ENCODE results near the gene CRADD. TPM values are rescaled to one million over a fixed set of nuclear protein-coding genes. Genes with fewer than 3 reads are reported as not detected.
"Not testable (repeated sequence)": the region's sequence is repeated elsewhere in the genome, so short reads cannot be mapped to it uniquely, and the experiment has no call there.

Gene CRADD
- total RNA-seq = 1 to 10 TPM; 6.0 to 8.7 TPM

DNA sequence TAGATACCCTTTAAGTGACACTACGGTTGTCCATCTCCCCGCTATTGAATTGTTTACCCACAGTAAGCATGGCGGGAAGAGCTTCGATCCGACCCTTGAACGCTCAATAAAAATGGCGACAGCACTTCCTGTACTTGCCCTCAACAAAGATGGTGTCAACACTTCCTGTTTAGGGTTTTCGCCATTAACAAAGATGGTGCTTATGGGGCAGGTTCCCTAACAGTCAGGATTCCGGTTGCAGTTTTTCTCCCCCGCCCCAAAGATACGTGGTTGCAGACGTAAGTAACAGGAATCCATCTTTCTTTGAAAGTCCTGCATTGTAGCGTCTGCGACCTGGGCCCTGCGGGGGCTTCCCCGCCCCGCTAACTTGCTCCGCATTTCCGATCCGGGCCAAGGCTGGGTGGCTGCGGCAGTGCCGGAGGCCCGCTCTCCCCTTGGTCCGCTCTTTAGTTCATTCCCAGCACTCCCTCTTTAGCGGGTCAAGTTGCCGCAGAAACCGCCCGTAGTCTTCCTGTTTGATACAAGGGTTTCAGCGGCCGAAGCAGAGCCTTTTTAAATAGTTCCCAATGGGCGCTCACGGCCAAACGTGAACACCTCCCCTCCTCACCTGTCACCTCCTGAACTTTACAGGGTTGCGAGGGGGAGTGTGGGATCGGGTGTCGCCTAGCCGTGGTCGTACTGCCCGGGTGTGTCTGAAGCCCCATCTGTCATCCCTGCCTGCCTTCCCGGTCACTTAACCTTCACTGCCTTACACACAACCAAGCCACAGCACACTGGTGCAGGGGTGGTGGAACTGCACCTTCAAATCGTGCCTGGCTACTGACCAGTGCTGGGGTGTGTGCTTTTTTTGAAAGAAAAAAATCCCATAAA lies at the start of gene CRADD:
Gene CRADD (plus strand): TSS at position 181 of the 870 bp plus-strand sequence.
- peak within 1 kb of the TSS; percentile 95 for H3K4me3 Mint-ChIP-seq
- peak; percentile 83 for DNase-seq
- peak within 1 kb of the TSS; percentile 98 for H3K27ac Mint-ChIP-seq
- peaks cover 15% of the 10 kb centered on the region for H3K36me3 Mint-ChIP-seq
- peaks cover 28% of the 10 kb centered on the region for H3K4me1 Mint-ChIP-seq
- H3K9me3 Mint-ChIP-seq = peaks cover 7% of the 10 kb centered on the region
- peaks cover 13% of the 10 kb centered on the region for H3K27me3 Mint-ChIP-seq

DNA sequence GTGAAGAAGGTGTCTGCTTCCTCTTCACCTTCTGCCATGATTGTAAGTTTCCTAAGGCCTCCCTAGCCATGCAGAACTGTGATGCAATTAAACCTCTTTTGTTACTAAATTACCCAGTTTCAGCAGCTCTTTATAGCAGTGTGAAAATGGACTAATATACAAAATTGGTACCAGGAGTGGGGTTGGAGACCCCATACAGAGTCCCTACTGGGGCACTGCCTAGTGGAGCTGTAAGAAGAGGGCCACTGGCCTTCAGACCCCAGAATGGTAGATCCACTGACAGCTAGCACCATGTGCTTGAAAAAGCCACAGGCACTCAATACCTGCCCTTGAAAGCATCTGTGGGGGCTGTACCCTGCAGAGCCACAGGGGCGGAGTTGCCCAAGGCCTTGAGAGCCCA lies 44.8 kb upstream of the CRADD start:
- Mint-ChIP-seq H3K27ac (no peak overlapping the region), H3K36me3 (no peaks in the 10 kb centered on the region), H3K4me3 (no peak overlapping the region), H3K27me3 (peaks cover 2% of the 10 kb centered on the region), H3K9me3 (peaks cover 5% of the 10 kb centered on the region), H3K4me1 (peaks cover 4% of the 10 kb centered on the region)
- DNase-seq = no peak

DNA sequence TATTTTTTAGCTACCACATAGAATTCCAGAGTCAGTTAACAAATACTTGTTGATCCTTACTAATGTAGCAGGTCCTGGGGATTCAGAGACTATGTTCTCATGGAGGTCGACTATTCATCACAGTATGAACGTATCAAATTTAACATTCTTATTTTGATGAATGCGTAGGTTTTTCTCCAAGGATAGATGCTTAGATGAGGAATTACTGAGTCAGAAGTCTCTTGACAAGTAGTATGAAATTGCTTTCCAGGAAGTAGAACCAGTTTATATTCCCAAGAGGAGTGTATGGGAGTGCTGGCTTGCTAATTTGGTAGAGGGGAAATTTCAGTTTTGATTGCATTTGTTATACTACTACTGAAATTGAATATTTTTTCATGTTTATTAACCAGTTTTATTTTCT lies 42.8 kb upstream of the CRADD start:
- H3K27ac Mint-ChIP-seq = no peak overlapping the region
- H3K27me3 Mint-ChIP-seq = peaks cover 20% of the 10 kb centered on the region
- H3K9me3 Mint-ChIP-seq = peaks cover 5% of the 10 kb centered on the region
- no peaks in the 10 kb centered on the region for H3K4me1 Mint-ChIP-seq
- DNase-seq = no peak
- no peak overlapping the region for H3K4me3 Mint-ChIP-seq
- H3K36me3 Mint-ChIP-seq = no peaks in the 10 kb centered on the region

DNA sequence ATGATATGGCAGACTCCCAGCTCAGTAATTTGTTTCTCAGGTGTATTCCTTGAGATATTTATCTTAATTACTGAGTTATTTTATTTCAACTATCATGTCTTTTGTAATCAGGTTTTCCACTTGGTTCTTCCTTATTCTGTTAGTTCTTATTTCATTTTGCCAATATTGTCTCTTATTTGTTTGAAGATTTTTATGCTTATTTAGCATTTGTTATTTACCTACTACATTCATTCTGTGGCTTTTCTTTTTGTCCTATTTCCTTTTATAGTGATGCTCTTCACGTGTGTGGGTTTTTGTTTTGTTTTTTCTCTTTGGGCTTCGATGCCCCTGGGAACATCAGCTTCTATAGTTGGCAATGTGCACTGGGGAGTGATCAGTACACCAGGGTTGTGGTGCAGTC lies 40.5 kb upstream of the CRADD start:
- Mint-ChIP-seq H3K4me1 (no peaks in the 10 kb centered on the region), H3K9me3 (peaks cover 5% of the 10 kb centered on the region), H3K27me3 (peaks cover 24% of the 10 kb centered on the region), H3K36me3 (no peaks in the 10 kb centered on the region), H3K4me3 (no peak overlapping the region), H3K27ac (no peak overlapping the region)
- no peak for DNase-seq

DNA sequence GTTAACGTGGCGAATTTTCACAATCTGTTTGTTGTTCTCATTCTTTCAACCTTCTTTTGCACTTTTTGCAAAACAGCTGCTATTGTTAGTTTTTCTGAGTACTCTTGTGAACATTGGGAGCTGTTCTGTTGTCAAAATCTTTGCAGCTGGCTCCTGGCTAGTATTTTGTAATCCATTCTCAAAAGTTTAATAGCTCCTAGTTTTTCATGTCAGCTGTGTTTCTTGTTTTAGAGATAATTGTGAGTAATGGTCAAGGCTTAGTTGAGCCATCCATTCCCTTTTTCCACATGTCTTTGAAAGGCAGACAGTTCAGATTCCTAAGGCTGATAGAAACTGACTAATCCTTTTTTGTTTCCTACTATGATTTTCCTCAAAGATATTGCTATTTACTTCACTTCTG lies 39.1 kb upstream of the CRADD start:
- H3K4me3 Mint-ChIP-seq = no peak overlapping the region
- no peaks in the 10 kb centered on the region for H3K36me3 Mint-ChIP-seq
- no peaks in the 10 kb centered on the region for H3K9me3 Mint-ChIP-seq
- H3K4me1 Mint-ChIP-seq = no peaks in the 10 kb centered on the region
- H3K27ac Mint-ChIP-seq = no peak overlapping the region
- no peak for DNase-seq
- peaks cover 24% of the 10 kb centered on the region for H3K27me3 Mint-ChIP-seq

DNA sequence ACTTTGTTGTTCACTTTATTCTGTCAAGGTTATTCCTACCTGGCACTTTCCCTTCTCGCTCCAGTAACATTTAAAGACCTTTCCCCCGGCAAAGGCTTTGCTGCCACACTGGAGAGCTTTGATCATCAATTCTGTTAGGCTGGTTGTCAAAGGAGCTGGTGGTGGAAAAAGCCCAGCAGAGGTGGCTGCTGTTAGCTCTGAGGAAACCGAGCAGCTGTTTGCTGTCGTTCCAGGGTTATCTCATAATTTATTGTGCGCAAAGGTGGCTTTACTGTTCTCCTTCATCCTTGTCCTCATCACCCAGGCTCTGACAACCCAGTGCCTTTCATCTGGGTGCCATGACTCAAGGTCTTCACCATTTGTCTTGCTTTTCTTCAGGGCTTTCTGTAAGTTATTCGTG lies 38.2 kb upstream of the CRADD start:
- Mint-ChIP-seq H3K4me3 (no peak overlapping the region), H3K4me1 (no peaks in the 10 kb centered on the region), H3K27me3 (peaks cover 24% of the 10 kb centered on the region), H3K9me3 (no peaks in the 10 kb centered on the region), H3K36me3 (no peaks in the 10 kb centered on the region), H3K27ac (no peak overlapping the region)
- DNase-seq = no peak

- H3K27me3 Mint-ChIP-seq = peaks cover 24% of the 10 kb centered on the region
- no peaks in the 10 kb centered on the region for H3K36me3 Mint-ChIP-seq
- H3K4me1 Mint-ChIP-seq = no peaks in the 10 kb centered on the region
- no peaks in the 10 kb centered on the region for H3K9me3 Mint-ChIP-seq
- no peak overlapping the region for H3K27ac Mint-ChIP-seq
- no peak for DNase-seq
- H3K4me3 Mint-ChIP-seq = no peak overlapping the region
Observed at GRCh38 chr12:93639406-93639805, 37.8 kb upstream of the CRADD start.

GRCh38 chr12:93641380-93641779 lies 35.8 kb upstream of the CRADD start:
- H3K27ac Mint-ChIP-seq, H3K36me3 Mint-ChIP-seq, H3K9me3 Mint-ChIP-seq, H3K4me1 Mint-ChIP-seq, H3K4me3 Mint-ChIP-seq, DNase-seq: not testable (repeated sequence)
- peaks cover 24% of the 10 kb centered on the region for H3K27me3 Mint-ChIP-seq

DNA sequence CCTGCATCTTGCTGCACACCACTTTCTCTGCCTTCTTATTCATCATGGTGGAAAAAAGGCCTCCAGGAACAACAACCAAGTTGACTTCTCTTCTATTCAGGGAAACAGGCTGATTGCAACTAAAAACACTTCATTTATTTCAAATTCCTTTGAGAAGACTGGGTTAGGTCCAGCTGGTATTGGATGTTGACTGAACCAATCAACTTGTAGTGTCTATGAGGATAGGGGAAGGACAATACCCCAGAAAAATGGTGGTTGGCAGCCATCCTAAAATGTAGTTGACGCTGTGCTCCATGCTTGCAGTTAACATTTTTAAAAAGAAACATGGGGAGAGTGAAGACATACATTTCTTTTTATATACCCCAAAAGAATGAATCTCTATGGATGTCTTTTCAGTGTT lies 34.4 kb upstream of the CRADD start:
- no peaks in the 10 kb centered on the region for H3K36me3 Mint-ChIP-seq
- no peaks in the 10 kb centered on the region for H3K4me1 Mint-ChIP-seq
- peaks cover 19% of the 10 kb centered on the region for H3K27me3 Mint-ChIP-seq
- no peak for DNase-seq
- no peak overlapping the region for H3K27ac Mint-ChIP-seq
- no peak overlapping the region for H3K4me3 Mint-ChIP-seq
- no peaks in the 10 kb centered on the region for H3K9me3 Mint-ChIP-seq

DNA sequence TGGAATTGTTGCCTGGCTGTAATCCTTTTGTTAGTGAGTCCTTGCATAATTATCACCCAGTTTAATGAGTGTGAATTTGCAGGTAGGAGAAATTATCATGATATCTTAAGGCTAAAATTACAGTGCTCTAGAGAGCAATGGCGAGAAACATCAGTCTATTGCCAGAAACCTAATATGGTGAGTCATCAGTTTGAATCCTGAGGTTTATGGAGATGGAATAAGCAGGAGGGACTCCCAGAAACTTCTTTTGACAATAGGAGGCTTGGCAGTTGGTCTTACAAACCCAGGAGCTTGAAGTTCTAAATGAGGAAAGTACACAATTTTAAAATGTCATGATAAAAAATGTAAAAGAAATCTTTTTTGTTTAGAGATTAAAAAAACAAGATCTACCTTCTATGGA lies 31.5 kb upstream of the CRADD start:
- no peak for DNase-seq
- Mint-ChIP-seq H3K27ac (no peak overlapping the region), H3K27me3 (no peaks in the 10 kb centered on the region), H3K4me3 (no peak overlapping the region), H3K36me3 (no peaks in the 10 kb centered on the region), H3K4me1 (no peaks in the 10 kb centered on the region), H3K9me3 (no peaks in the 10 kb centered on the region)

GRCh38 chr12:93650626-93651025 lies 26.5 kb upstream of the CRADD start:
- H3K36me3 Mint-ChIP-seq = no peaks in the 10 kb centered on the region
- no peaks in the 10 kb centered on the region for H3K27me3 Mint-ChIP-seq
- H3K27ac Mint-ChIP-seq = no peak overlapping the region
- DNase-seq = no peak
- H3K4me1 Mint-ChIP-seq = no peaks in the 10 kb centered on the region
- H3K9me3 Mint-ChIP-seq = peaks cover 2% of the 10 kb centered on the region
- no peak overlapping the region for H3K4me3 Mint-ChIP-seq

DNA sequence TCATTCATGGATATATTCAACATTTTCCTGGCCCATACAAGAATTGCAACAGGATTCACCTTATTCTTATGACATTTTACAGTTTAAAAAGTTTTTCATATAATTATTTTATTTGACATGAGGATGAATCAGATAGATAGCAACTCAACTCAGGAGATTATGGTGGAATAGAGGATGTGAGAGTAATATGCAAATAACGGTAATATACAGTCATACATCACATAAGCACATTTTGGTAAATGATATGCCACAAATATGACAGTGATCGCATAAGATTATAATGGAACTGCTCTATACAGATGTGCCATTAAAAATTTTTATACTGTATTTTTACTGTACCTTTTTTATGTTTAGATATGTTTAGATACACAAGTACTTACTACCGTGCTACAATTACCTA lies 24.1 kb upstream of the CRADD start:
- no peak for DNase-seq
- Mint-ChIP-seq H3K9me3 (peaks cover 2% of the 10 kb centered on the region), H3K4me3 (no peak overlapping the region)

GRCh38 chr12:93653712-93654111 lies 23.5 kb upstream of the CRADD start:
- Mint-ChIP-seq H3K4me1 (no peaks in the 10 kb centered on the region), H3K27me3 (no peaks in the 10 kb centered on the region), H3K4me3 (no peak overlapping the region), H3K27ac (no peak overlapping the region), H3K9me3 (peaks cover 2% of the 10 kb centered on the region), H3K36me3 (peaks cover 2% of the 10 kb centered on the region)
- DNase-seq = no peak

More for the DNA sequence above, 24.1 kb upstream of the CRADD start:
- peaks cover 2% of the 10 kb centered on the region for H3K36me3 Mint-ChIP-seq
- no peaks in the 10 kb centered on the region for H3K27me3 Mint-ChIP-seq
- no peaks in the 10 kb centered on the region for H3K4me1 Mint-ChIP-seq
- H3K27ac Mint-ChIP-seq = no peak overlapping the region

- no peaks in the 10 kb centered on the region for H3K27me3 Mint-ChIP-seq
- H3K27ac Mint-ChIP-seq = no peak overlapping the region
- peaks cover 2% of the 10 kb centered on the region for H3K36me3 Mint-ChIP-seq
- H3K9me3 Mint-ChIP-seq = peaks cover 2% of the 10 kb centered on the region
- H3K4me1 Mint-ChIP-seq = no peaks in the 10 kb centered on the region
- no peak overlapping the region for H3K4me3 Mint-ChIP-seq
- no peak for DNase-seq
Observed at GRCh38 chr12:93654421-93654820, 22.8 kb upstream of the CRADD start.

DNA sequence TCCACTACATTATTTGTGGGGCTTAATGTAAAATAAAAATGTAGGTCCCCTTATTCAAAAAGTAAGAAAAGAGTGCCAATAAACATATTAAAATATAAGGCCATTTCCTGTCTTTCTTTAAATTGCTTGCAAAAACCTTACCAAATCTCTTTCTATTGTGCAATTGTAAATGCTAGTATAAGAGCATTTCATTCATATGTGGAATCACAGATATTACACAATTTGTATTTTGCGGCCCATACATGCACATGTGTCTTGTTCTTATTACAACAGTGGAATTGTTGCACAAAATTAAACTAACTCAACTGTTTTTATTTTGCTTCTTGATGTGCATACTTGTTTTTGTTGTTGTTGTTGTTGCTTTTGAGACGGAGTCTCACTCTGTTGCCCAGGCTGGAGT lies 20.1 kb upstream of the CRADD start:
- Mint-ChIP-seq H3K4me3 (no peak overlapping the region), H3K4me1 (no peaks in the 10 kb centered on the region), H3K9me3 (peaks cover 2% of the 10 kb centered on the region), H3K27me3 (peaks cover 4% of the 10 kb centered on the region), H3K36me3 (peaks cover 2% of the 10 kb centered on the region), H3K27ac (no peak overlapping the region)
- DNase-seq = no peak

DNA sequence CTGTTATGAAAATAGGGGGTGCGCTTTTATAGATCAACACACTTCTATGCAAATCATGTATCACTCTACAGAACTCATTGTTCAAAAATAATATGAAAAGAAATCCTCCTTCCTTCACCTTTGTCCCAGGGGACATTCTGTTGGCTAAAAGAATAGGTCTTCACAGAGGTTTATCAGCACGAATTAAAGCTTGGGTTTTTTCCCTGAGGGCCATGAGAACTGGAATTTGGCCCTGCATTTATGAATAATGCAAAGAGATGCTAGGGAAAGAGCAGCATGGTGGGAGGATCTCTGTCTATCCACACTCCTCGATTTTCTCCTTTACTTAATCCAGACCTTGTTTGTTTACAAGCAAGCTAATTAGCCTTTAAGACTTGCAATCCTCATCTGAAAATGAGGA lies 16.2 kb upstream of the CRADD start:
- no peak for DNase-seq
- peaks cover 2% of the 10 kb centered on the region for H3K36me3 Mint-ChIP-seq
- H3K27me3 Mint-ChIP-seq = peaks cover 5% of the 10 kb centered on the region
- no peaks in the 10 kb centered on the region for H3K9me3 Mint-ChIP-seq
- no peaks in the 10 kb centered on the region for H3K4me1 Mint-ChIP-seq
- no peak overlapping the region for H3K4me3 Mint-ChIP-seq
- H3K27ac Mint-ChIP-seq = no peak overlapping the region

Data from activated naive CD8-positive, alpha-beta T cell treated with anti-CD3 and anti-CD28 coated beads for 36 hours (primary cell).